ENCODE results near the gene HMGXB4. TPM values are rescaled to one million over a fixed set of nuclear protein-coding genes. Genes with fewer than 3 reads are reported as not detected.

HMGXB4 gene
- total and polyA plus RNA-seq, 2 of the 13 experiments (the other 11 are each of a cell fraction or from before 2014, with no cell fraction given) = 13.9 to 16.3 TPM

DNA sequence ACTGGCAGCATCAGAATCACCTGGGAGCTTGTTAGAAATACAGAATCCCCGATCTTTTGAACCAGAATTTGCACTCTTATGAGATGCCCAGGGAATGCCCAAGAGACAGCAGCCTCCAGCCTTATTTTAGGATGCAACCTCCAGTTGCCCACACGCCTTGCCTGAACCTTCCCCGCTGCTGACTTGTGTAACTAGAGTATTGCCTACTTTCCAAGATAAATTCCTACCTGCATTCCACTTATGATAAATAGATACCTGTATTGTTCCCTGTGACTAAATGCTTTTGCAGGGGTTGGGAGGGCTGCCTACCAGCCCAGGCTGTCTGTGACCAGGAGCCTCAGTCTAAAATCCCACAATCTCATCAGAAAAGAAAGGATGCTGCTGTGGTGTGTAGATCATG is 44.3 kb upstream of the HMGXB4 start:
- intact Hi-C loops (cut with micrococcal nuclease; ENCODE audit: unreplicated experiment) (no loop called here), in situ Hi-C loops (cut with HindIII; ENCODE audit: extremely low pct_ligation_motif_present, low pct_unique_long_range_greater_than_20kb) (no loop called here)
- Histone ChIP-seq H3K4me1 (ENCODE audit: insufficient read depth, low read length) (0 out of 2 replicates have a peak, but pooled peaks cover 4% of the 10 kb centered on the region), H3K9me3 (ENCODE audit: low read length) (no peaks in the 10 kb centered on the region), H4K20me1 (ENCODE audit: insufficient read depth, low read length) (no peaks in the 10 kb centered on the region; the same call in 1 of the 2 replicates), H3K4me3 (replicated peaks in 1 of 3; ENCODE audit: insufficient read depth in 1 of 3, low read depth in 2 of 3, low read length in 3 of 3) (no peak overlapping the region), H3K79me2 (ENCODE audit: insufficient read depth, low read length) (no peaks in the 10 kb centered on the region), H2AFZ (ENCODE audit: low read length) (no peak overlapping the region), H3K36me3 (replicated peaks in 1 of 2; ENCODE audit: control insufficient read depth in 1 of 2, insufficient read depth in 2 of 2, low read length in 2 of 2) (peaks cover 0 to 2% of the 10 kb centered on the region in 2 experiments; a peak in 3 of 5 replicates), H3K27ac (ENCODE audit: extremely low read length, insufficient read depth, low read length) (no peak overlapping the region), H3K9ac (ENCODE audit: insufficient read depth, low read depth, low read length) (no peak overlapping the region), H3K27me3 (ENCODE audit: control insufficient read depth in 1 of 2, insufficient read depth in 2 of 2, low read length in 2 of 2) (no peaks in the 10 kb centered on the region), H3K4me2 (ENCODE audit: low read depth, low read length) (no peak overlapping the region)
- no peak for ATAC-seq
- ChIA-PET CTCF (ENCODE audit: low intra/inter-chr PET ratio, low total read pairs) (no interaction called here), POLR2A (no interaction called here)
- DNase-seq (ENCODE audit: low spot score) = no peak
- no peak for TF ChIP-seq KMT2B (CRISPR knock-in tag; IDR thresholded peaks at IDR 0.05)
- TF ChIP-seq, protein P1, sequence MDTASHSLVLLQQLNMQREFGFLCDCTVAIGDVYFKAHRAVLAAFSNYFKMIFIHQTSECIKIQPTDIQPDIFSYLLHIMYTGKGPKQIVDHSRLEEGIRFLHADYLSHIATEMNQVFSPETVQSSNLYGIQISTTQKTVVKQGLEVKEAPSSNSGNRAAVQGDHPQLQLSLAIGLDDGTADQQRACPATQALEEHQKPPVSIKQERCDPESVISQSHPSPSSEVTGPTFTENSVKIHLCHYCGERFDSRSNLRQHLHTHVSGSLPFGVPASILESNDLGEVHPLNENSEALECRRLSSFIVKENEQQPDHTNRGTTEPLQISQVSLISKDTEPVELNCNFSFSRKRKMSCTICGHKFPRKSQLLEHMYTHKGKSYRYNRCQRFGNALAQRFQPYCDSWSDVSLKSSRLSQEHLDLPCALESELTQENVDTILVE (CRISPR knock-in tag; IDR thresholded peaks at IDR 0.05) = no peak
- no peak for TF ChIP-seq U2AF2 (IDR thresholded peaks at IDR 0.05; ENCODE audit: low read depth, low read length)
- TF ChIP-seq, protein P2, sequence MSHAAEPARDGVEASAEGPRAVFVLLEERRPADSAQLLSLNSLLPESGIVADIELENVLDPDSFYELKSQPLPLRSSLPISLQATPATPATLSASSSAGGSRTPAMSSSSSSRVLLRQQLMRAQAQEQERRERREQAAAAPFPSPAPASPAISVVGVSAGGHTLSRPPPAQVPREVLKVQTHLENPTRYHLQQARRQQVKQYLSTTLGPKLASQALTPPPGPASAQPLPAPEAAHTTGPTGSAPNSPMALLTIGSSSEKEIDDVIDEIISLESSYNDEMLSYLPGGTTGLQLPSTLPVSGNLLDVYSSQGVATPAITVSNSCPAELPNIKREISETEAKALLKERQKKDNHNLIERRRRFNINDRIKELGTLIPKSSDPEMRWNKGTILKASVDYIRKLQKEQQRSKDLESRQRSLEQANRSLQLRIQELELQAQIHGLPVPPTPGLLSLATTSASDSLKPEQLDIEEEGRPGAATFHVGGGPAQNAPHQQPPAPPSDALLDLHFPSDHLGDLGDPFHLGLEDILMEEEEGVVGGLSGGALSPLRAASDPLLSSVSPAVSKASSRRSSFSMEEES (CRISPR knock-in tag; IDR thresholded peaks at IDR 0.05) = no peak
- TF ChIP-seq MIER3 (CRISPR knock-in tag; IDR thresholded peaks at IDR 0.05; ENCODE audit: borderline replicate concordance) = no peak
- TF ChIP-seq FOSL2 (CRISPR knock-in tag; IDR thresholded peaks at IDR 0.05) = no peak
- WGBS (ENCODE audit: low lambda C conversion rate) = 87% methylated on average over 3 of the region's 3 CpGs
- FAIRE-seq = no peak
- no TSS peak for BruUV-seq (replicated peaks)

DNA sequence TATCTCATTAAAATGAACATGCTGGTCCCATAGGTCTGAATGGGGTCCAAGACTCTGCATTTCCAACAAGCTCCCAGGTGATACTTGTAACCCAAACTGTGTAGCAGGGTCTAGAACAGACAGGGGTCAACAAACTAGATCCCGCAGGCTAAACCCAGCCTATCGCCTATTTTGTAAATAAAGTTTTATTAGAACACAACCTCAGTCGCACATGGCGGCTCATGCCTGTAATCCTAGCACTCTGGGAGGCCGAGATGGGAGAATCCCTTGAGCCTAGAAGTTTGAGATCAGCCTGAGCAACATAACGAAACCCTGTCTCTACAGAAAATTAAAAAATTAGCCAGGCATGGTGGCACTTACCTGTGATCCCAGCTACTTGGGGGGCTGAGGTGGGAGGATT is 42.3 kb upstream of the HMGXB4 start:
- intact Hi-C loops (cut with micrococcal nuclease; ENCODE audit: unreplicated experiment) = no loop called here
- 80% methylated on average over 6 of the region's 6 CpGs for whole genome bisulfite sequencing (ENCODE audit: low lambda C conversion rate)
- TF ChIP-seq ZBTB43 (CRISPR knock-in tag; conservative IDR thresholded peaks at IDR 0.05) = no peak

More for the DNA sequence above, 42.3 kb upstream of the HMGXB4 start:
- CTCF ChIA-PET (ENCODE audit: low intra/inter-chr PET ratio, low total read pairs) = no interaction called here
- DNase-seq (ENCODE audit: low spot score) (no peak), FAIRE-seq (no peak), ATAC-seq (no peak)
- Histone ChIP-seq H4K20me1 (ENCODE audit: insufficient read depth, low read length) (no peaks in the 10 kb centered on the region), H3K27me3 (ENCODE audit: control insufficient read depth in 1 of 2, insufficient read depth in 2 of 2, low read length in 2 of 2) (no peaks in the 10 kb centered on the region), H3K4me3 (replicated peaks in 1 of 3; ENCODE audit: insufficient read depth in 1 of 3, low read depth in 2 of 3, low read length in 3 of 3) (no peak overlapping the region), H3K27ac (ENCODE audit: extremely low read length, insufficient read depth, low read length) (no peak overlapping the region), H3K79me2 (ENCODE audit: insufficient read depth, low read length) (no peaks in the 10 kb centered on the region), H2AFZ (ENCODE audit: low read length) (no peak overlapping the region), H3K4me2 (ENCODE audit: low read depth, low read length) (no peak overlapping the region), H3K36me3 (replicated peaks in 1 of 2; ENCODE audit: control insufficient read depth in 1 of 2, insufficient read depth in 2 of 2, low read length in 2 of 2) (peaks cover 0 to 2% of the 10 kb centered on the region in 2 experiments; a peak in 3 of 5 replicates), H3K9ac (ENCODE audit: insufficient read depth, low read depth, low read length) (no peak overlapping the region), H3K4me1 (ENCODE audit: insufficient read depth, low read length) (no peaks in the 10 kb centered on the region), H3K9me3 (ENCODE audit: low read length) (no peaks in the 10 kb centered on the region)
- BruUV-seq (replicated peaks) = no TSS peak
- POLR2A ChIA-PET = no interaction called here
- in situ Hi-C loops (cut with HindIII; ENCODE audit: extremely low pct_ligation_motif_present, low pct_unique_long_range_greater_than_20kb) = no loop called here

All from HepG2 (cell line).